MCF 10A (cell line): ENCODE data around the gene LTO1. TPM values are rescaled to one million over a fixed set of nuclear protein-coding genes. Genes with fewer than 3 reads are reported as not detected.

ENCODE experiments used
- BruUV-seq: library from RNA; stranded (reverse); fragments of 400-500 nt; replicated peaks from 2 replicates; lab custom pipeline; 2021; lab: Mats Ljungman, UMichigan
- CTCF ChIA-PET: fragments of 300-600 bp; sonication (Branson Sonifier 250); formaldehyde crosslinking; extraction: SDS; loops from one replicate; lab custom pipeline; 2021; ENCODE audit warnings: antibody characterized with exemption, inconsistent platforms; lab: Yijun Ruan, JAX
- POLR2A ChIA-PET: fragments of 300-600, 350-650 bp; sonication (Branson Sonifier 250); formaldehyde crosslinking; extraction: SDS; loops from one replicate; lab custom pipeline; 2020; ENCODE audit warnings: antibody characterized with exemption, inconsistent platforms; lab: Yijun Ruan, JAX
- DNase-seq: peaks from one replicate; pipeline ENCODE4 v3.0.0-alpha.2; 2018; ENCODE audit not compliant: unreplicated experiment
- H3K27ac Mint-ChIP-seq: one replicate; pipeline ENCODE4 v1.8.0; 2022; ENCODE audit warnings: mild to moderate bottlenecking, low read depth, mixed read lengths; ENCODE audit not compliant: unreplicated experiment
- H3K27me3 Mint-ChIP-seq: one replicate; pipeline ENCODE4 v1.8.0; 2022; ENCODE audit warnings: mixed read lengths; ENCODE audit not compliant: insufficient read depth, unreplicated experiment
- H3K36me3 Mint-ChIP-seq: one replicate; pipeline ENCODE4 v1.8.0; 2022; ENCODE audit warnings: mild to moderate bottlenecking, moderate library complexity, mixed read lengths; ENCODE audit not compliant: insufficient read depth, unreplicated experiment
- H3K4me1 Mint-ChIP-seq: one replicate; pipeline ENCODE4 v1.8.0; 2022; ENCODE audit warnings: mixed read lengths; ENCODE audit not compliant: insufficient read depth, unreplicated experiment
- H3K4me3 Mint-ChIP-seq: one replicate; pipeline ENCODE4 v1.8.0; 2022; ENCODE audit warnings: mild to moderate bottlenecking, moderate library complexity, mixed read lengths; ENCODE audit not compliant: unreplicated experiment
- H3K9me3 Mint-ChIP-seq: one replicate; pipeline ENCODE4 v1.8.0; 2022; ENCODE audit warnings: mixed read lengths; ENCODE audit not compliant: unreplicated experiment
- intact Hi-C: fragments of 100-400 bp; cut with micrococcal nuclease; formaldehyde crosslinking; loops from 2 replicates; pipeline ENCODE4 v1.14.1; 2022
- total RNA-seq: library from RNA; stranded (reverse); gene quantifications from 2 replicates; pipeline ENCODE4 v1.2.3, GENCODE V29; 2022
- TF ChIP-seq, protein P1 (sequence below): fragments of 200-600 bp; IDR thresholded peaks from one replicate; pipeline ENCODE4 v1.8.0; 2022; ENCODE audit warnings: antibody characterized with exemption, mild to moderate bottlenecking; ENCODE audit not compliant: unreplicated experiment

Gene LTO1
- total RNA-seq, 1 experiment from 2014 or later = 34.2 TPM

DNA sequence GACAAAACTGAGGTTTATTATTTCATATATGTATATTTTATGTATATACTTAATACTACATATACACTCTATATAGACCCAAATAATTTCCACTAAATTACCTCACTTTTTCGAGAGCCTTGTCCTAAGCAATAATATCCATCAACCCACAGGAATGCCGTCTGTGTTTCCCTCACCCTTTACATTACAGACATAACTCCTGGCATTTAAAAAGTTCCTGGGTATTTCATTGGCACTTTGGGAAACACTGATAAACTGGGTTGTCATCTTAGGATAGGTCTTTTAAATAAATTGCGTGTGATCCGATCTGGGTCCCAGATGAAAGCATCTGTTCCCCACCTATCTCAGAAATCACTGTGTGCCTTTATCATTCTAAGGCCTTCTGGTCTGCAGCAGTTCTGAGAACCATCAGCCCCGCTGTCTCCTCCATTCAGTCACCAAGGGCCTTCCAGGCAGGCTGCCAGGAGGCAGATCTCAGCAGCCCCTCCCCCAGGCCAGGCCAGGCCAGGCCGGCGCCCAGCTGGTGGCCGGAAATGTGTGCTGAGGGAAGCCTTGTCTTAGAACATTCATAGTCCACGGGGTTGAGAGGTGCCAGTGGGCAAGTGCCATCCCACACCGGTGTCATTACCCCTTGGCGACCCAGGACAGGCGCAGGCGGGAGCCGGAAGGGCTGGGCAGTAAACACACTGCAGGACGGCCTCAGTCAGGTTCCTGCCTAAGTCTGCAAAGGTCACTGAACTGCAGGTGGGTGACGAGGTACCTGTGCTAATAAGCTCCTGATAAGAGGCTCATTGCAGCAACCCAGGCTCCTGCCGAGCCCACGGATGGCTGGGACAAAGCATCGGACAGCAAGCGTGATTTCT is 25.4 kb upstream of the LTO1 start:
- Mint-ChIP-seq H3K27me3 (no peaks in the 10 kb centered on the region), H3K4me1 (no peaks in the 10 kb centered on the region), H3K4me3 (no peak overlapping the region), H3K27ac (no peak overlapping the region), H3K9me3 (no peaks in the 10 kb centered on the region), H3K36me3 (no peaks in the 10 kb centered on the region)
- TF ChIP-seq, protein P1, sequence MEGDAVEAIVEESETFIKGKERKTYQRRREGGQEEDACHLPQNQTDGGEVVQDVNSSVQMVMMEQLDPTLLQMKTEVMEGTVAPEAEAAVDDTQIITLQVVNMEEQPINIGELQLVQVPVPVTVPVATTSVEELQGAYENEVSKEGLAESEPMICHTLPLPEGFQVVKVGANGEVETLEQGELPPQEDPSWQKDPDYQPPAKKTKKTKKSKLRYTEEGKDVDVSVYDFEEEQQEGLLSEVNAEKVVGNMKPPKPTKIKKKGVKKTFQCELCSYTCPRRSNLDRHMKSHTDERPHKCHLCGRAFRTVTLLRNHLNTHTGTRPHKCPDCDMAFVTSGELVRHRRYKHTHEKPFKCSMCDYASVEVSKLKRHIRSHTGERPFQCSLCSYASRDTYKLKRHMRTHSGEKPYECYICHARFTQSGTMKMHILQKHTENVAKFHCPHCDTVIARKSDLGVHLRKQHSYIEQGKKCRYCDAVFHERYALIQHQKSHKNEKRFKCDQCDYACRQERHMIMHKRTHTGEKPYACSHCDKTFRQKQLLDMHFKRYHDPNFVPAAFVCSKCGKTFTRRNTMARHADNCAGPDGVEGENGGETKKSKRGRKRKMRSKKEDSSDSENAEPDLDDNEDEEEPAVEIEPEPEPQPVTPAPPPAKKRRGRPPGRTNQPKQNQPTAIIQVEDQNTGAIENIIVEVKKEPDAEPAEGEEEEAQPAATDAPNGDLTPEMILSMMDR = no peak
- POLR2A ChIA-PET = no interaction called here
- intact Hi-C loops = no loop called here
- BruUV-seq = no TSS peak
- CTCF ChIA-PET = no interaction called here
- DNase-seq = peak; percentile 66

DNA sequence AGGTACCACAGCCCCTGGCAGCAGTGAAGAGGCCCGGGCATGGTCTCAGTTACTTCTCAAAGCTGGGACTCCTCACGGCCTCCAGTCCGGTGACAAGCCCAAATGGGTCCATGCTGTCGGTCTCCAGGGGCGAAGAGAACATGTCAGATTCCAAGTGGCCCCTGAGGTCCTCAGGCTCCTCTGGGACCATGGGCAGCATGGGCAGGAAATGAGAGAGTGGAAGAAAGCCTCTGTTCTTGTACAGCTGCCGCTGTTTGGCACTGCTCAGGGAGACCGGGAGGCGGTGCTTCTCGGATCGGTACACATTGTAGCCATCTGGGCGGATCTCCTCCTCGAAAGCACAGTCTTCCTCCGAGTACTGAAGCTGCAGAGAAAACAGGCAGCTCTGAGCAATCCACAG is 24.1 kb upstream of the LTO1 start:
- H3K9me3 Mint-ChIP-seq = no peaks in the 10 kb centered on the region
- intact Hi-C loops = no loop called here
- no peaks in the 10 kb centered on the region for H3K27me3 Mint-ChIP-seq
- DNase-seq = no peak
- no peak overlapping the region for H3K4me3 Mint-ChIP-seq
- no peaks in the 10 kb centered on the region for H3K4me1 Mint-ChIP-seq
- TF ChIP-seq, protein P1 = no peak
- no peak overlapping the region for H3K27ac Mint-ChIP-seq
- ChIA-PET POLR2A (no interaction called here), CTCF (interaction anchor here (0.9 kb wide), 1 partner anchor 188 kb away, joined by 3 read pairs; no protein-coding TSS in a partner anchor)
- H3K36me3 Mint-ChIP-seq = no peaks in the 10 kb centered on the region
- no TSS peak for BruUV-seq

DNA sequence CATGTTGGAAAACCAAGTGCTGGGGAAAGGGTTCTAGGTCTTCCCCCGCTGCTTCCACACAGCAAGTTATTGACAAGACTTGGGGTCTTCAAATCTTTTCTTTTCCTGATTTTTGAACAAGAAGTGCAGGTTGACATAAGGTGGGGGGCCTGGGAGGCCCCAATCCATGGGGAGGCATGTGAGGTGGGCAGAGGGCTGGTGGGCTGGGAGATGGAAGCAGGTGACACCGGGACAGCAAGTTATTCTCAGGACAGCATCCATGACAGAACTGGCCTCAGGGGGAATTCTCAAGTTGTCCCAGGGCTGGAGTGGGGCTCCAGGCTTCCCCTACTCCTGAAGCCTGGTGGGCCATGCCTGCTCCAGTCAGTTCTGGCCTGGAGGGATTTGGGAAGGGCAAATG is 23.2 kb upstream of the LTO1 start:
- ChIA-PET POLR2A (no interaction called here), CTCF (interaction anchor here (0.6 kb wide), 1 partner anchor 143 kb away, joined by 3 read pairs; no protein-coding TSS in a partner anchor)
- intact Hi-C loops = no loop called here
- Mint-ChIP-seq H3K36me3 (no peaks in the 10 kb centered on the region), H3K27ac (no peak overlapping the region), H3K27me3 (no peaks in the 10 kb centered on the region), H3K4me3 (no peak overlapping the region), H3K4me1 (no peaks in the 10 kb centered on the region), H3K9me3 (no peaks in the 10 kb centered on the region)
- TF ChIP-seq, protein P1 = no peak
- no TSS peak for BruUV-seq
- no peak for DNase-seq

DNA sequence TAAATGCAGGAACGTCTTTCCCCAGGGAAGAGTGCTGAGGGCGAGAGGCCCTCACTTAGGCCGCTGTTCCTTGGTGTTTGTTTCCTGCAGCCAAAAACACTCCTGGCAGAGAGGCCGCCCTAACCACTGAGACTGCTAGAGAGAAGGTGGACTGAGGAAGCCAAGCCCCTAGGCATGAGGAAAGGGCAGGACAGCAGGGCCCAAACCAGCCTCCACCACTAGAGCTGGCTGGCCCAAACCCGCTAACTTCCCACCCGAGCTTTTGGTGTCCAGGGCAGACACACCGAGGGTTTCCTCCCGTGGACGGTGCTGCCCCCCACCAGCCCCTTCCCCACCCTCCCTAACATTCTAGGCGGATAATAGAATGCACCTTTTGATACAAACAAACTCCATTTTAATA is 22.7 kb upstream of the LTO1 start:
- H3K36me3 Mint-ChIP-seq = no peaks in the 10 kb centered on the region
- H3K9me3 Mint-ChIP-seq = peaks cover under 1% of the 10 kb centered on the region
- POLR2A ChIA-PET = no interaction called here
- no peak for DNase-seq
- intact Hi-C loops = no loop called here
- no TSS peak for BruUV-seq
- TF ChIP-seq, protein P1 = no peak
- no peak overlapping the region for H3K4me3 Mint-ChIP-seq
- H3K27me3 Mint-ChIP-seq = no peaks in the 10 kb centered on the region
- no peak overlapping the region for H3K27ac Mint-ChIP-seq
- CTCF ChIA-PET = no interaction called here
- no peaks in the 10 kb centered on the region for H3K4me1 Mint-ChIP-seq
